EH (cell line): ENCODE results near the gene FOXD4.
"Not testable (repeated sequence)": the region's sequence is repeated elsewhere in the genome, so short reads cannot be mapped to it uniquely, and the experiment has no call there.

Source experiments
- DNase-seq: peaks from one replicate; pipeline ENCODE4 v3.0.0-alpha.2; 2015; ENCODE audit warnings: low read depth

The FOXD4 gene

GRCh38 chr9:93909-94308 is 24.3 kb downstream of the FOXD4 start:
- DNase-seq: not testable (repeated sequence)

DNA sequence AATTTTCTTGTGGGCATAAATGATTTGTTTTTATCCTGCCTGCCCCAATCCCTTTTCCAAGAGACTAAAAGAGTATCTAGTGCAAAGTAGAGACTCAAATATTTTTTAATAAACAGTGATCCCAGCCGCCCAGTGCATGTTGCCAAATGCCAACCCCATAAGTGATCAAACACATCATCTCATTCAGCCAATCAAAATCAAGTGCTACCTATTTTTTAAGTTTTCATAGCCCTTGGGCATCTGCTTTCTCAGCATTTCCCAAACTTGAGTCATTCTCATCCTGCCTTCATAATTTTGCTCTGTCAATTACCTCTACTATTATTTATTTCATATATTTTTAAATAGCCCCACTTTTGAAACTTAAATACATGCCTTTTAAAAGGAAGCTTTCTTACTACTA is 27.4 kb downstream of the FOXD4 start:
- not testable (repeated sequence) for DNase-seq

- DNase-seq: not testable (repeated sequence)
Observed at GRCh38 chr9:88396-89037, 29.7 kb downstream of the FOXD4 start.

GRCh38 chr9:87860-88259 is 30.4 kb downstream of the FOXD4 start:
- DNase-seq: not testable (repeated sequence)

GRCh38 chr9:87105-87504 is 31.1 kb downstream of the FOXD4 start:
- not testable (repeated sequence) for DNase-seq

GRCh38 chr9:86697-87096 is 31.5 kb downstream of the FOXD4 start:
- not testable (repeated sequence) for DNase-seq

DNA sequence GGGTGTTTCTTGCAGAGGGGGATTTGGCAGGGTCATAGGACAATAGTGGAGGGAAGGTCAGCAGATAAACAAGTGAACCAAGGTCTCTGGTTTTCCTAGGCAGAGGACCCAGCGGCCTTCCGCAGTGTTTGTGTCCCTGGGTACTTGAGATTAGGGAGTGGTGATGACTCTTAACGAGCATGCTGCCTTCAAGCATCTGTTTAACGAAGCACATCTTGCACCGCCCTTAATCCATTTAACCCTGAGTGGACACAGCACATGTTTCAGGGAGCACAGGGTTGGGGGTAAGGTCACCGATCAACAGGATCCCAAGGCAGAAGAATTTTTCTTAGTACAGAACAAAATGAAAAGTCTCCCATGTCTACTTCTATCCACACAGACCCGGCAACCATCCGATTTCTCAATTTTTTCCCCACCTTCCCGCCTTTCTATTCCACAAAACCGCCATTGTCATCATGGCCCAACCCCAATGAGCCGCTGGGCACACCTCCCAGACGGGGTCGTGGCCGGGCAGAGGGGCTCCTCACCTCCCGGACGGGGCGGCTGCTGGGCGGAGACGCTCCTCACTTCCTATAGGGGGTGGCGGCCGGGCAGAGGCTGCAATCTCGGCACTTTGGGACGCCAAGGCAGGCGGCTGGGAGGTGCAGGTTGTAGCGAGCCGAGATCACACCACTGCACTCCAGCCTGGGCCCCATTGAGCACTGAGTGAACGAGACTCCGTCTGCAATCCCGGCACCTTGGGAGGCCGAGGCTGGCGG is 35.1 kb downstream of the FOXD4 start:
- DNase-seq: not testable (repeated sequence)

- peak; percentile 4 for DNase-seq
Observed at GRCh38 chr9:78333-78732, 39.9 kb downstream of the FOXD4 start.

DNA sequence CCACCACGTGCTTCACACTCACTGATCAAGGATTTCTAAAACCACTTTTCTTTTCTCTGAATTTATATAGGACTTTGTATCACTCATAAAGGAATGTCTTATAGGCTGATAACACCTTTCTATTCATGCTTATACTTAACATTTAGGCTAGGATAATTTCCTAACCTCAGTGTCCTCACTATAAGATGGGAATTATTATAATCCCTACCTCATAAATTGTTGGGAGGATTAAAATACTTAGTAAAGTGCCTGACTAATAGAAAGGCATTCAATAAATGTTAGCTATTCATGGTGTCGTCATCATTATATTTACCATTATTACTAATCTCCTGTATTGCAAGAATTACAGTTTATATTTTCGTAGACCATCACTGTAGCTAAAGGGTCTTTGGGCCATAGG is 41.8 kb downstream of the FOXD4 start:
- DNase-seq: not testable (repeated sequence)

DNA sequence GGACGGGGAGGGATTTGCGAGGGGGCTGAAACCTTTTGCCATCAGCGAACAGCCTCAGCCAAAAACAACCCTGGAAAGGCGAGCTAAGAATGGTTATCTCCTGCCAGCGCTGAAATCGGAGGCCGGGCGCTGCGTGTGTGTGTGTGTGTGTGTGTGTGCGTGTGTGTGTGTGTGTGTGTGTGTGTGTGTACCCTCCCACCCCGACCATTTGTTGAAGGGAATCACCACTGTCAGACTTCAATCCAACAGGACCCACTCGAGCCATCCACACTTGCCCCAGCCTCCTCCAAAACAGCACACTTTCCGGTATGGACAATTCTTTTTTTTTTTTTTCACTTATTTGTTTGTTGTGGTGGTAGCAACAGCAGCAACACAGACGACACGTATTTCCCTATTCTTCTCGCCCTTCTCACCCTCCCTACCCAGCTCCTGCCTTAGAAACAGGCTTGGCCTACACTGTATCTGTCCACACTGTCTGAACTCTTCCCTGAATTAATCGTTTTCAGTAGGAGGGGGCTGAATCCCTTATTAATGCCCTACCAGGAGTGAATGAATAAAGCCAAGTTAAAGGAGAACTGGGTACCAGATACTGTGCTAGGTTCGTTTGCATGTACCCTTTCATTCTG is 44.2 kb downstream of the FOXD4 start:
- DNase-seq: not testable (repeated sequence)

DNA sequence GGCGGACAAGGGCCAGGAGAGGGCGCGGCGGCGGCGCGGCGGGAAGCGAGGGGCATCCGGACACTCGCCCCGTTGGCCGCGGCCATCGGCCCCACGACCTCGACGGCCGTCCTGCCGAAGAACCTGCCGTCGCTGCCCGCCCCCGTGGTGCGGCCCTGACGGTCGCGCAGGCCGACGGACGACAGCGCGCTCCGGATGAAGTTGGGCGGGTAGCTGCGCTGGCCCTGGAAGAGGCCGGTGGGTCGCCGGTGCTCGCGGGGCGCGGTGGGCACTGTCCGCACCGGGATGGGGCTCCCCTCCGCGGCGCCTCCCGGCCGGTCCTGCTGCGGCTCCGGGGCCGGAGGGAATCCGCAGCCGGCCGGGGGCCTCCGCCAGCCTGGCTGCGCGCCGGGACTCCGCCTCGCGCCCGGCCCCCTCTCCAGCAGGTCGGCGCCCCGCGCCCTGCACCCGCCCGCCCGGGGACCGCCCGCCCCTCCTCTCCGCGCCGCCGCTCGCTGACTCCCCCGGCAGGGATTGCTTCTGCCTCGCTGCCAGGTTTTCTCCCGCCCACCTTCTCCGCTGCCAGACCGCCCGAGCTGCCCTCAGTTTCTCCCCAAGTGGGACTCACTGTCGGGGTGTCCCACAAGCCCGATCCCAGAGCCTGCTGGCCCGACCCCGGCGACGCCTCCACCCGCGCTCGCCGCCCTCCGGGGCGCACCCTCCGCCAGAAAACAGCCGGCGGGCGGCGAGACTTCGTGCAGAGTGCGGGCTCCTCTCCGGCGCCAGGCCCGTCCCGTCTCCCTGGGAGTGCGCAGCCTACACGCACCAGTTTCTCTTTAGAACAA is 44.9 kb downstream of the FOXD4 start:
- peak; percentile 2 for DNase-seq
